ENCODE results near the gene EPB41L2.

EPB41L2 gene

GRCh38 chr6:131060311-131060710 lies 2.7 kb downstream of the EPB41L2 start:
- no peak overlapping the region for H3K4me3 ChIP-seq (ENCODE audit: low read depth, low read length)
- ChIA-PET CTCF (interaction anchor here (1.2 to 3.4 kb wide), 6 partner anchors 11 to 189 kb away, joined by 3 to 18 read pairs (median 5); no protein-coding TSS in a partner anchor), POLR2A (no interaction called here)
- DNase-seq (ENCODE audit: low read depth, low spot score): no peak
- no peak for TF ChIP-seq CTCF (IDR thresholded peaks at IDR 0.05; ENCODE audit: insufficient read depth, low read length, missing control alignments)

DNA sequence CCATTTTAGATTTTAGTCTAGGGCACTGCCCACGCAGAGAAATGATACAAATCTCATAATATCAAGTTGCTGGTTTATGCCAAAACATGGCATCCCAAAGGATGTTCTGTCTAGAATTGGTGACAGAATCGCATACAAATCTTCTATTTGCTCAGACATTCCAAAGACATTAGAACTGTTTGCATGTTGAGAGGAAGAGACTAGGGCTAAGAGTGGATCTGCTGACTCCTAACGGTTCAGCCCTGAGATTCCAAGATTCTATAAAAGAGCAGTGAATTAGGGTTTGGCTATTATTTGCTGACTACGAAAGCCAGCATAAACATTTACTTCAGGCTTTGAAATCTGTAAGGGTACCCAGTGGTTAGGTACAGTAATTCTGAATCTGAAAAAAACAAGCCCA lies 3.6 kb downstream of the EPB41L2 start:
- TF ChIP-seq CTCF (IDR thresholded peaks at IDR 0.05; ENCODE audit: insufficient read depth, low read length, missing control alignments): peak; percentile 9
- H3K4me3 ChIP-seq (ENCODE audit: low read depth, low read length): no peak overlapping the region
- ChIA-PET POLR2A (interaction anchor here (0.6 kb wide), 1 partner anchor 28 kb away, joined by 3 read pairs; no protein-coding TSS in a partner anchor), CTCF (interaction anchor here (1.2 to 3.4 kb wide), 2 partner anchors 174 to 186 kb away, joined by 3 to 18 read pairs; no protein-coding TSS in a partner anchor)
- DNase-seq (ENCODE audit: low read depth, low spot score): peak; percentile 46

DNA sequence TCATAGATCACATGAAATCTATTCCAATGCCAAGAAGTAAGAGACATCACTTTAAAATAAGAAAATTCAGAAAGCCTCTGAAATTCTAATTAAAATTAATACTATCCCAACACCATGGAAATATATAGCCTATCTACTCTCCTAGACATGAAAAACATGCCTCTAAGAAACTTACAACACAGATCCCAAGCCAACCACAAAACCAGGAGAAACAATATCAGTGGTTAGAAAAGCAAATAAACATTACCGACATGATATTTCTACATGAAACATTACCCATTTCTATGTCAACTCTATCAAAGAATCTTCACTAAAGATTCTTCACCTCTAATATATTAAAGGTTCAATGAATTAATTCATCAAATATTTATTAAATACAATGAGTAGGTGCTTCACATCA lies 4.8 kb downstream of the EPB41L2 start:
- CTCF ChIA-PET: interaction anchor here (0.8 kb wide), 1 partner anchor 570 kb away, joined by 3 read pairs; the partner anchor contains the start of gene MED23
- DNase-seq (ENCODE audit: low read depth, low spot score): no peak
- POLR2A ChIA-PET: no interaction called here

DNA sequence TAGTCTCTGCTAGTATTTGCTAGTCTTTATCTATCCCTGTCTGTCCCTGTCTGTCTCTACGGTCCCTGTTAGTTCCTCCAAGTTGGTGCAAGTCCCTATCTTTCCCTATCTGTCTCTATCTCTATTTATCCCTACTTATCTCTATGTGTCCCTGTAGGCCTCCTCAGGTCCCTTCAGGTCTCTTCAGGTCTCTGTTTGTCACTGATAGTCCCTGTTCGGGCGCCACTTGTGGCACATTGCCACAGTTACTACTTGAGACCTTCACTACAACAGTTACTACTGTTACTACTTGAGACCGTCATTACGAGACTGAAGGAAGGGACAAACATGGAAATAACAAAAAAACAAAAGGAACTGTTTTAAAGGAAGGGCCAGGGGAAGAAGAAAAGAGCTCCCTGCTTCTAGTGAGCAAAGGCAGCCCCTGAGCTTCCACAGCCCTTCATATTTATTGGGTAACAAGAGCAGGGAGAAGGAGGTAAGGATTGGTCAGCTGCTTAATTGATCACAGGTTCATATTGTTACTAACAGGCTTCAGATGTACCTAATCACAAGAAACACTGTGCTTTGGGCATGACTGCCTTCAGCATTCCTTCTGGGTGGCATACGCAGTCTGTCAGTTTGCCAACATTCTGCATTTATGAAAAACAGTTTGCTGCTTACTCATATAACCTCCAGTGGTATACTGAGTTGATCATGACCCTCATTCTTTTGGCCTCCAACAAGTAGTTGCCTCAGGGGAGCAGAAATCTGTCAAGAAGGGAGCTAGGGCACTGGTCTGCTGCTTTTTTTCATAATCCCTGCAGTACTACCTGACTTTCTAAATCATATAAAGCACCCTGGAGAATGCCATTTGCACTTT lies 8.4 kb downstream of the EPB41L2 start:
- no peak for DNase-seq (ENCODE audit: low read depth, low spot score)
- no peak for TF ChIP-seq CTCF (IDR thresholded peaks at IDR 0.05; ENCODE audit: insufficient read depth, low read length, missing control alignments)
- ChIA-PET POLR2A (no interaction called here), CTCF (no interaction called here)
- H3K4me3 ChIP-seq (ENCODE audit: low read depth, low read length): no peak overlapping the region

More for the DNA sequence above, 4.8 kb downstream of the EPB41L2 start:
- no peak overlapping the region for H3K4me3 ChIP-seq (ENCODE audit: low read depth, low read length)
- no peak for TF ChIP-seq CTCF (IDR thresholded peaks at IDR 0.05; ENCODE audit: insufficient read depth, low read length, missing control alignments)

- ChIA-PET POLR2A (no interaction called here), CTCF (no interaction called here)
- no peak for TF ChIP-seq CTCF (IDR thresholded peaks at IDR 0.05; ENCODE audit: insufficient read depth, low read length, missing control alignments)
- H3K4me3 ChIP-seq (ENCODE audit: low read depth, low read length): no peak overlapping the region
- no peak for DNase-seq (ENCODE audit: low read depth, low spot score)
Measured at GRCh38 chr6:131053546-131054240, 9.4 kb downstream of the EPB41L2 start.

- POLR2A ChIA-PET: no interaction called here
- no peak overlapping the region for H3K4me3 ChIP-seq (ENCODE audit: low read depth, low read length)
- no peak for TF ChIP-seq CTCF (IDR thresholded peaks at IDR 0.05; ENCODE audit: insufficient read depth, low read length, missing control alignments)
Measured at GRCh38 chr6:131052181-131052580, 10.9 kb downstream of the EPB41L2 start.

More at GRCh38 chr6:131052181-131052580, 10.9 kb downstream of the EPB41L2 start:
- CTCF ChIA-PET: no interaction called here
- DNase-seq (ENCODE audit: low read depth, low spot score): no peak
